Aorta (tissue), 5 donors: ENCODE data around the gene SLC35D2. TPM values are rescaled to one million over a fixed set of nuclear protein-coding genes. Genes with fewer than 3 reads are reported as not detected.

ENCODE experiments used
- ATAC-seq: fragments of 200-7000 bp; cut with Tn5 transposase; one replicate; pipeline ENCODE4 v1.9.1; 2022; ENCODE audit warnings: moderate library complexity; ENCODE audit not compliant: low FRiP score
- DNase-seq, 2 donors: peaks; one replicate each; pipeline ENCODE4 v3.0.0-alpha.2; 2020
- H3K27ac ChIP-seq, 2 donors: one replicate each; pipeline ENCODE4 v1.5.1; 2013; ENCODE audit warnings: low read length in 2 of 2, mild to moderate bottlenecking in 2 of 2, moderate library complexity in 2 of 2, control low read depth in 1 of 2, inconsistent platforms in 1 of 2, low read depth in 1 of 2
- H3K27me3 ChIP-seq, 2 donors: one replicate each; pipeline ENCODE4 v1.6.1; 2013; ENCODE audit warnings: control low read depth in 1 of 2, low read length in 1 of 2, mild to moderate bottlenecking in 1 of 2, moderate library complexity in 1 of 2; ENCODE audit not compliant: insufficient read depth in 2 of 2, control insufficient read depth in 1 of 2
- H3K36me3 ChIP-seq, 2 donors: one replicate each; pipeline ENCODE4 v1.6.1; 2013; ENCODE audit warnings: control low read depth in 1 of 2, low read length in 1 of 2, mild to moderate bottlenecking in 1 of 2; ENCODE audit not compliant: insufficient read depth in 2 of 2, control insufficient read depth in 1 of 2
- H3K4me1 ChIP-seq, 2 donors: one replicate each; pipeline ENCODE4 v1.6.1; 2013; ENCODE audit warnings: low read length in 2 of 2, control low read depth in 1 of 2, mild to moderate bottlenecking in 1 of 2, moderate library complexity in 1 of 2; ENCODE audit not compliant: insufficient read depth in 2 of 2, control insufficient read depth in 1 of 2
- H3K4me3 ChIP-seq, 2 donors: one replicate each; pipeline ENCODE4 v1.5.1; 2013; ENCODE audit warnings: low read length in 2 of 2, control low read depth in 1 of 2, mild to moderate bottlenecking in 1 of 2
- H3K9me3 ChIP-seq: one replicate; pipeline ENCODE4 v1.6.1; 2013; ENCODE audit warnings: mild to moderate bottlenecking, low read length; ENCODE audit not compliant: control insufficient read depth
- WGBS, 2 donors: extraction: QIAGEN DNeasy Blood & Tissue Kit; methylation state at CpG; one replicate each; pipeline ENCODE4 v1.1.7; 2013; 5-methylcytosine and 5-hydroxymethylcytosine counted together
- intact Hi-C, 2 donors: fragments of 100-400 bp; cut with DNase I; formaldehyde crosslinking; loops; one replicate each; pipeline versions ENCODE4 v1.14.2 to v1.15.0; 2022
- long read RNA-seq, 2 donors: library from polyadenylated mRNA; unstranded; transcript quantifications; one replicate each; pipeline ENCODE4 v2.0.0, GENCODE V29; 2020 to 2021
- polyA plus RNA-seq, 2 donors: library from polyadenylated mRNA; stranded (reverse); fragments of 200-250 nt; gene quantifications; one replicate each; pipeline ENCODE4 v1.2.3, GENCODE V29; 2013
- total RNA-seq, 2 donors: library from RNA; stranded (reverse); fragmentation: NEBNext Ultra II Directional; extraction: Animal tissue kit (Norgen Biotek cat#: 25700); gene quantifications; one replicate each; pipeline ENCODE4 v1.2.1, GENCODE V29; 2021
- donor health status: healthy with polysubstance abuse.
- donor health status: Bipolar disorder and iron deficiency.
- donor health status: DM: no; HTN: no; CAD: no.
- donor health status: DM: no; HTN: no; CAD: no.
- donor health status: DM: yes; HTN: yes; CAD: no.

Gene SLC35D2
- total RNA-seq, result 10 to 100 TPM; 18.0 to 22.0 TPM
- 10 to 100 TPM; 20.0 to 21.7 TPM for polyA plus RNA-seq
- long read RNA-seq, donor 1, partial matches to known transcripts, result 1 of 4 reads
- long read RNA-seq, donor 1, other reads (novel, unspliced or antisense), result 2 of 4 reads
- long read RNA-seq, donor 2, transcript SLC35D2-201 (12 exons, 1,626 nt), result major isoform, 5 of 15 reads
- long read RNA-seq, donor 2, partial matches to known transcripts, result 4 of 15 reads
- long read RNA-seq, donor 2, other reads (novel, unspliced or antisense), result 6 of 15 reads

- DNase-seq (peak; percentile 77 to 90), ATAC-seq (peak; percentile 87)
- intact Hi-C loops, result no loop called here
- Histone ChIP-seq H3K27me3 (no peaks in the 10 kb centered on the region), H3K27ac (peak within 1 kb of the TSS; percentile 47 to 72), H3K9me3 (no peaks in the 10 kb centered on the region), H3K4me3 (peak within 1 kb of the TSS; percentile 90 to 99), H3K36me3 (no peaks in the 10 kb centered on the region), H3K4me1 (peaks cover 0 to 2% of the 10 kb centered on the region in 2 donors)
- WGBS, 2 donors, result 0 to 1% methylated on average over 37 to 73 of the region's 73 CpGs
Measured at GRCh38 chr9:96383165-96383942, at the start of gene SLC35D2. Gene SLC35D2, minus strand, starts transcription at chr9:96383711. Its CDS starts 77 bp downstream, at chr9:96383634.

- H3K9me3 ChIP-seq, result no peaks in the 10 kb centered on the region
- DNase-seq, result no peak
- intact Hi-C loops, result no loop called here
- H3K4me1 ChIP-seq, result no peaks in the 10 kb centered on the region
- no peaks in the 10 kb centered on the region for H3K36me3 ChIP-seq
- H3K4me3 ChIP-seq, result no peak overlapping the region
- H3K27ac ChIP-seq, result no peak overlapping the region
- WGBS, 2 donors, result 91 to 93% methylated on average over 2 of the region's 2 CpGs
- H3K27me3 ChIP-seq, result no peaks in the 10 kb centered on the region
- no peak for ATAC-seq
Measured at GRCh38 chr9:96430377-96430776, 46.9 kb upstream of the SLC35D2 start.

- H3K4me3 ChIP-seq, result no peak overlapping the region
- intact Hi-C loops, result no loop called here
- DNase-seq (no peak), ATAC-seq (no peak)
- H3K9me3 ChIP-seq, result no peaks in the 10 kb centered on the region
- H3K4me1 ChIP-seq, result no peaks in the 10 kb centered on the region
- H3K27me3 ChIP-seq, result no peaks in the 10 kb centered on the region
- no peak overlapping the region for H3K27ac ChIP-seq
- H3K36me3 ChIP-seq, result no peaks in the 10 kb centered on the region
Measured at GRCh38 chr9:96429732-96430131, 46.2 kb upstream of the SLC35D2 start.

GRCh38 chr9:96425500-96426169 lies 42.1 kb upstream of the SLC35D2 start:
- no peak for DNase-seq
- Histone ChIP-seq H3K4me1 (peaks cover 0 to 3% of the 10 kb centered on the region in 2 donors), H3K27ac (no peak overlapping the region), H3K27me3 (no peaks in the 10 kb centered on the region), H3K4me3 (no peak overlapping the region), H3K9me3 (no peaks in the 10 kb centered on the region), H3K36me3 (no peaks in the 10 kb centered on the region)
- intact Hi-C loops, result no loop called here
- WGBS, 2 donors, result 87 to 89% methylated on average over 4 of the region's 4 CpGs
- no peak for ATAC-seq

GRCh38 chr9:96423985-96424336 lies 40.5 kb upstream of the SLC35D2 start:
- peak overlapping the region in 1 of 2 donors; percentile 61 for H3K27ac ChIP-seq
- 61 to 71% methylated on average over 6 of the region's 6 CpGs for WGBS, 2 donors

GRCh38 chr9:96423322-96423984 lies 39.9 kb upstream of the SLC35D2 start:
- WGBS, 2 donors, result 65 to 74% methylated on average over 8 of the region's 8 CpGs
- peaks cover 0 to 3% of the 10 kb centered on the region in 2 donors for H3K4me1 ChIP-seq
- peak overlapping the region in 1 of 2 donors; percentile 61 for H3K27ac ChIP-seq
- no peaks in the 10 kb centered on the region for H3K36me3 ChIP-seq
- no peaks in the 10 kb centered on the region for H3K27me3 ChIP-seq
- no peak overlapping the region for H3K4me3 ChIP-seq
- ATAC-seq (no peak), DNase-seq (no peak)
- H3K9me3 ChIP-seq, result no peaks in the 10 kb centered on the region
- intact Hi-C loops, result loop anchor here in 1 of 2 donors (2.0 kb wide), 1 partner anchor 25 kb away; no protein-coding TSS in a partner anchor

More at GRCh38 chr9:96423985-96424336, 40.5 kb upstream of the SLC35D2 start:
- H3K4me1 ChIP-seq, result peaks cover 0 to 3% of the 10 kb centered on the region in 2 donors
- intact Hi-C loops, result loop anchor here in 1 of 2 donors (2.0 kb wide), 1 partner anchor 25 kb away; no protein-coding TSS in a partner anchor
- no peaks in the 10 kb centered on the region for H3K36me3 ChIP-seq
- H3K27me3 ChIP-seq, result no peaks in the 10 kb centered on the region
- DNase-seq, result no peak
- ATAC-seq, result no peak
- H3K4me3 ChIP-seq, result no peak overlapping the region
- H3K9me3 ChIP-seq, result no peaks in the 10 kb centered on the region

GRCh38 chr9:96420468-96421219 lies 37.1 kb upstream of the SLC35D2 start:
- Histone ChIP-seq H3K27ac (peak overlapping the region; percentile 53 to 81), H3K36me3 (no peaks in the 10 kb centered on the region), H3K4me3 (no peak overlapping the region), H3K27me3 (no peaks in the 10 kb centered on the region), H3K4me1 (peaks cover 0 to 3% of the 10 kb centered on the region in 2 donors), H3K9me3 (no peaks in the 10 kb centered on the region)
- ATAC-seq, result peak; percentile 9
- DNase-seq, result no peak
- 8 to 10% methylated on average over 6 of the region's 6 CpGs for WGBS, 2 donors
- intact Hi-C loops, result loop anchor here in 1 of 2 donors (2.0 kb wide), 1 partner anchor 64 kb away; no protein-coding TSS in a partner anchor

GRCh38 chr9:96419691-96419969 lies 36.1 kb upstream of the SLC35D2 start:
- DNase-seq, result no peak
- Histone ChIP-seq H3K36me3 (no peaks in the 10 kb centered on the region), H3K27ac (no peak overlapping the region), H3K4me1 (peaks cover 0 to 3% of the 10 kb centered on the region in 2 donors), H3K4me3 (no peak overlapping the region), H3K9me3 (no peaks in the 10 kb centered on the region), H3K27me3 (no peaks in the 10 kb centered on the region)
- intact Hi-C loops, result loop anchor here (5.0 kb wide), 3 partner anchors 33 to 238 kb away; partner anchors contain the start of genes HABP4 (in 1 of the 2) and PRXL2C (in 1 of the 2)
- WGBS, 2 donors, result 7 to 9% methylated on average over 2 of the region's 2 CpGs
- no peak for ATAC-seq
